Choroid plexus epithelial cell (primary cell): ENCODE data around the gene SLC6A7.

ENCODE experiments used
- DNase-seq: peaks from one replicate; pipeline ENCODE4 v3.0.0-alpha.2; 2010; ENCODE audit warnings: low read depth
- H3K4me3 ChIP-seq: 2 replicates; pipeline ENCODE4 v1.5.1; 2011; ENCODE audit warnings: low read depth, mild to moderate bottlenecking, control low read depth, low read length, moderate library complexity
- TF ChIP-seq, protein P1 (sequence below): conservative IDR thresholded peaks from 2 replicates; pipeline ENCODE4 v1.5.1; 2011; ENCODE audit warnings: low read depth, mild to moderate bottlenecking, control low read depth, inconsistent platforms, low read length, moderate library complexity

The SLC6A7 gene

DNA sequence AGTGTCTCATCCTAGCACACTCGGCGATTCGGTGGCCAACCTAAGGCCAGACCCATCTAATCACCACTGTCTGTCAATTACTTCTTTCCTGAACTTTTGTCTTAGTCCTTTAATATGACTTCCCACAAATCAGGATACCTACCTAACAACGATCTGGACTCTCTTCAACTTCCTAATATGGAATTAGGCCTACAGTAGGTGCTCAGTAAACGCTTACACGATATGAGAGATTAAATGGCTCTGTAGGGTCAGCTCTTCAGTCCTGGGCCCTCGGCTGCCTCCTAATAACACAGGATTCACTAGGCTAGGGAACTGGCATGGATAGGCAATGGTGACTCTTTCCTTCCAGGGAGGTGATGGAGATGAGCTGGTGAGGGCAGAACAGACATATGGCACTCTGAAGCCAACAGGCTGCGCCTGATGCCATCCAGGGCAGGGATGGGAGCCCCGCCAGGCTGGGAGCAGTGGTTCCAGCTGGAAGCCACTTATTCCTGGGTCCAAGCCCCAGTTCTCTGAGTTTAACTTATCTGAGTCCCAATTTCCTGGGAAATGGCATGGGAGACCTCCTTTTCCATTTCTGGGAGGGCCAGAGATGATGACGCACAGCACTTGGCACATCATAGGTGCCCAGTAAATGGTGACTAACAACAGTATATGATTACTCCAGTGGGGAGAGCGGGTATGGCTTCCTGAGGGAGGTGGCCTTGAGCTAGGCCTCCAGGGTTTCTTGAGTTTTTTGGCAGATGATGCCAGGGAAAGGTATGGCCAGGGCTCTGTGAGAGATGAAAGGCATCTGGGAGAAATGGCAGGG, 41.5 kb upstream of the SLC6A7 start:
- DNase-seq, result no peak
- H3K4me3 ChIP-seq, result no peak overlapping the region
- TF ChIP-seq, protein P1, sequence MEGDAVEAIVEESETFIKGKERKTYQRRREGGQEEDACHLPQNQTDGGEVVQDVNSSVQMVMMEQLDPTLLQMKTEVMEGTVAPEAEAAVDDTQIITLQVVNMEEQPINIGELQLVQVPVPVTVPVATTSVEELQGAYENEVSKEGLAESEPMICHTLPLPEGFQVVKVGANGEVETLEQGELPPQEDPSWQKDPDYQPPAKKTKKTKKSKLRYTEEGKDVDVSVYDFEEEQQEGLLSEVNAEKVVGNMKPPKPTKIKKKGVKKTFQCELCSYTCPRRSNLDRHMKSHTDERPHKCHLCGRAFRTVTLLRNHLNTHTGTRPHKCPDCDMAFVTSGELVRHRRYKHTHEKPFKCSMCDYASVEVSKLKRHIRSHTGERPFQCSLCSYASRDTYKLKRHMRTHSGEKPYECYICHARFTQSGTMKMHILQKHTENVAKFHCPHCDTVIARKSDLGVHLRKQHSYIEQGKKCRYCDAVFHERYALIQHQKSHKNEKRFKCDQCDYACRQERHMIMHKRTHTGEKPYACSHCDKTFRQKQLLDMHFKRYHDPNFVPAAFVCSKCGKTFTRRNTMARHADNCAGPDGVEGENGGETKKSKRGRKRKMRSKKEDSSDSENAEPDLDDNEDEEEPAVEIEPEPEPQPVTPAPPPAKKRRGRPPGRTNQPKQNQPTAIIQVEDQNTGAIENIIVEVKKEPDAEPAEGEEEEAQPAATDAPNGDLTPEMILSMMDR, result no peak

DNA sequence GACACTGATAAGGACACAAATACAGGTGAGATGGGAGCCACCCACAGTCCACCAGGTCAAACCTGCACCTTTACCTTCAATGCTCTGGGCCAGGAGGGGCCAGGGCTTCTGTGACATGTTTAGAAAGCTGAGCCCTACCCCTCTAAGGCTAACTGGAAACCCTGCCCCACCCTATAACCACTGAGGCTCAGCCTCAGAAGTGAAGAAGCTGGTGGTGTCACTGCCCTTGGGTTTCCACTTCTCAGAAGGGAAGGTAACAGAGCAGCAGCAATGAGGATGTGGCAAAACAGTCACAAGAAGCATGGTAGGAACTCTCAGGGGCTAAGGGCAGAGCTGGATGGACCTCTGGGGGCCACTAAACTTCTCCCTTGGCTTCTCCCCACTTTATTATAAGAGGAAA, 40.2 kb upstream of the SLC6A7 start:
- no peak overlapping the region for H3K4me3 ChIP-seq
- DNase-seq, result no peak
- TF ChIP-seq, protein P1, result no peak

DNA sequence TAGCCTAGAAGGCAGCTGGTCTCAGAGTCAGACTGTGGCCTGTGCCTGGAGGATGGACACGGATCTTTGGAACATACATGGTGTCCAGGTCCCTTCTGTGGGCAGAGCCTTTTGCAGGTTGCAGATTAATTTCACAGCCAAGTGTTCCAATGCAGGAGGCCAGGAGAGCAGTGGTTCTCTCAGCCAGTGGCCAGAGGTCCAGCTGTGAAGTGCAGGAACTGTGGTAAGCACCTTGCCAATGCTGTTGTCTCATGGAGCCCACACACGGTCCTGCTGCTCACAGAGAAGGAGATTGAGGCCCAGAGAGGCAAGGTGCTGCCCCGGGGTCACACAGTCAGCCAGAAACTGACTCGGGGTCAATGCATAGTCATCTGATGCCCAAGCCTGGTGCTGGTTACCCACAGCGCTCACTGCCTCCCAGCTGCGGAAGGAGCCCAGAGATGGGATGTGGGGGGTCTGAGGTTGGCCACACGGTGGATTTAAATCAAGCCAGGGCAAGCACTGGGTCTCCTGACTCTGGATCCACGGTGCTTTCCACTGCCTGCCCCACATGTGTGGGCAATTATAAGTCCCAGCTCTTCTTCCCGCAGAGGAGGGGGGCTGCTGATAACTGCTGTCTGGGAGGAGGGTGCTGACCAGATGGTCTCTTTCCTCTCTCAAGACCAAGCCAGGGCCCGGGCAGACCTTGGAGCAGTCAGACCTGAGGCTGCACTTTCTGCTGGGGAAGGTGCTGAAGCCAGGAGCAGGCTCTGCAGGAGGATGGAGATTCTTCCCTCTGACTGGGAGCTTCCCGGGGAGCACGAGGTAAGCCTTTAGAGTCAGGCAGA, 37.0 kb upstream of the SLC6A7 start:
- peak; percentile 63 for DNase-seq
- H3K4me3 ChIP-seq, result peak overlapping the region; percentile 76
- TF ChIP-seq, protein P1, result no peak

DNA sequence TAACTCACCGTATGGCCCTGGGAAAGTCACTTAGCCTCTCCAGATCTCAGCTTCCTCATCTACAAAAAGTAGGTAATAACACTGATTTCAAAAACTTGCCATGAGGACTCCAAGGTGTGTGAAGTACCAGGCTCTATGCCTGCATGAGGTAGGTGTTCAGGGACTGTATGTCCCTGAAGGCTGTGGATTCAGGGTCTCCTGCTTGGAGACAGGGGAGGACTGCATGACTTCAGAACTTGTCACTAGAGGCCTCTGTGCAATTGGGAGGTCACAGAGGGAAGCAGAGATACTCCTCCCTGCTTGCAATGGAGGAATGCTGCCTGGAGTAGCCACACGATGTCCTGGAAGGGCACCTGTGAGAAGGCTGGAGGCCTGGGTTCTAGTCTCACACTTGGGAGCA, 36.4 kb upstream of the SLC6A7 start:
- no peak for DNase-seq
- H3K4me3 ChIP-seq, result peak overlapping the region; percentile 76
- TF ChIP-seq, protein P1, result no peak

DNA sequence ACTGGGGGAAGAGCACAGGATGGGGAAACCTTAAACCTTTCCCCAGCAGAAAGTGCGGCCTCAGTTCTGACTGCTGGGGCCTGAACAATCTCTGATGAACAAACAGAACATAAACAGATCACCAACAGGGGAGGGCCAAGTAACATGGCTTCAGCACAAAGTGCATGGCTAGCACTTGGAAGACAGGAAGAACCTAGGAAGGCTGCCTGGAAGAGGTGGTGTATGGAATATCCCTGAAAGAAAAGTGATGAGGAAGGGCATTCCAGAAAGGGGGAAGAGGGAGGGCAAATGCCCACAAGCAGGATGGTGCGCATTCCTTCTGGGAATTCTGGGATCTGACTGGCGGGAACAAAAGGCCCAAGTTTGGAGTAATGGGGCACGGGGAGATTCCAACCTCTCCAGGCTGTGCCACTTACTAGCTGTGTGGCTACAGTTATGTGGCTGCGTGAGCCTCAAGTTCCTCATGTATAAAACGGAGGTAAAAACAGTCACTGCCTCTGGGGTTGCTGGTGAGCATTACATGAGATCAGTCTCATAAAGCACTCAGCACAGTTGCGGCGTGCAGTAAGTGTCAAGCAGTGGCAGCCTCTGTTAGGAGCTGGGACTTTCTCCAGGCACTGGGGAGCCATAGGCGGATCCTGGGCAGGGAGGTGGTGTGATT, 35.8 kb upstream of the SLC6A7 start:
- DNase-seq, result peak; percentile 82
- H3K4me3 ChIP-seq, result peak overlapping the region; percentile 76
- TF ChIP-seq, protein P1, result peak; percentile 32

DNA sequence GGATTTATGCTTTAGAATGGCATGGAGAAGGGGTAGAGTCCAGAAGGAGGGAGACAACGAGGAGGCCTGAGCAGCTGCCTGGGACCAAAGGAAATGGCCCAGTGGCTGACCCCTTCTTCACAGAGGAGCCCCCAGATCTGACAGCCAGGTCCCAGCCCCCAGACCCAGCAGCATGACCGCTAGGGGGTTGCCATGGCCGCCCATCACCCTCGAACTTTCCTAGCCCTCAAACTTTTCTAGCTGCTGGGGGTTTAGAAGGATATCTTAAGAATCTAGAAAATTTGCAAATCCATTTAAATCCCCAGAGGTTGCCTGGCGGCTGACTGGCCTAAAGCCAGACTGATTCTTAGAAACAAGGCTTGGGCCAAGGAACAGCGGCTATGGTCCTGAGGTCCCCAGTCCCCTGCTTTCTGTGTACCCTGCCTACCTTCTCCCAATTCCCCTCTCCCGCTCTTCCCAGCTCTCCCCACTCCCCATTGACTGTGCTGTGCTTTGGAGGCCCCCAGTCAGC, 35.2 kb upstream of the SLC6A7 start:
- H3K4me3 ChIP-seq, result peak overlapping the region; percentile 76

More for the DNA sequence above, 35.2 kb upstream of the SLC6A7 start:
- peak; percentile 50 for DNase-seq
- TF ChIP-seq, protein P1, result peak; percentile 20
